ENCODE results near the gene IL17C.

IL17C gene

DNA sequence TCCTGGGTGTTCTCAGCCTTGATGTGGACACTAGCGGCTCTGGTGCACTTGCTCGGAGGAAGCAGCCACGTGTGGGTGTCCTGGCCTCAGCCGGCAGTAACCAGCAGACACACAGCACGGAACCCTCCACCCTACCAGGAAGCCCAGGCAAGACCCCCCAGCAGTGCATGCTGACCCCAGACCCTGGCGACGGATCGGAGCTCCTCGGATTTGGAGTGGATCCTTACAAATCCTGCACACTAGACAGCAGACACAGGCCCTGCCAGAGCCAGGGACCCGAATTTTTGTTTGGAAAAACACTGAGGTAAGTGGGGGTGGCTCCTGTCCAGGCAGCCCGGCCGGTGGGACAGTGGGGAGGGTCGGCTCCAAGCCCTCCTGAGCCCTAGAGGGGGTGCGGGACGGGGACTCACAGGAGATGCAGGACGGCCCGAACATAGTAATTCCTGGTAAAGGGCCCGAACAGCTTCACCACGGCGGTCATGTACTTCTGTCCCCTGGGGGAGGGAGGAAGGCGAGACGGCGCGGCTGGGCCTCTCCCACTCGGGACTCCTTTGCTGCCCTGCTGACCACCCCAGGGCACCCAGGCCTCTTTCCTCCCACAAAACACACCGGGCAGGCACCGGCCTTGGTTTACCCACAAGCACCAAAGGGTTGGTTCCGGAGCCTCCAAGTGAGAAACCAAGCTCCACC lies 8.1 kb downstream of the IL17C start:
- no peak for DNase-seq

DNA sequence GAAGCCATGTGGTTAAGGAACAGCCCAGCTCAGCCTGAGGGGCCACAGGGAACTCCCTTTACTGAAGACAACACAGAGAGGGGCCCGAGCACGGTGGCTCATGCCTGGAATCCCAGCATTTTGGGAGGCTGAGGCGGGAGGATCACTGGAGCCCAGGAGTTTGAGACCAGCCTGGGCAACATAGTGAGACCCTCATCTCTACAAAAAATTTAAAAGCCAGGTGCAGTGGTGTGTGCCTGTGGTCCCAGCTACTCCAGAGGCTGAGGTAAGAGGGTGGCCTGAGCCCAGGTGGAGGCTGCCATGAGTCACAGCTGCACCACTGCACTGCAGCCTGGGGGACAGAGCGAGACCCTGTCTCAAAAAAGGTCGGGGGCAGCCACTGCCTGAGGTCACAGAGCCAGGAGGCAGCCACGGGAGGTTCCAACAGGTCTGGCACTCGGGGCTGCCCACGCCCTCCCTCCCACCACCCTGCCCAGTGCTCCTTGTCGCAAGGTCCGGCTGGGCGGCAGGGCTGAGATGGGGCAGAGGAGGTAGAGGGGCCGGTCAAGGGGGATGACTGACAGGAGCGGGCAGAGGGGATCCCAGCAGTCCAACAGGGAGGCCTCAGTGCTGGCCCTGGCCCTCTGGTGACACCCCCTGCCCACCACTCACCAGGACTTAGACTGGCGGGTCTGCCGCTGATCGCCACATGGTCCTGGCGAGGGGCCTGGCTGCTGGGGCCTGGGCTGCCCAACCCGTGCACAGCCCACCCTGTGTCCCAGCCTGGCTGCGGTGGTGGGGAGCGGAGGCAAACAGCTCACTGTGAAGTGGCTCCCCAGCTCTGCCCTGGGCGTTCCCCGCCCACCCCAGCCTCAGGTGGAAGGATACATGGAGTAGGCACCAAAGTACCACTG lies 9.1 kb downstream of the IL17C start:
- DNase-seq: no peak

DNA sequence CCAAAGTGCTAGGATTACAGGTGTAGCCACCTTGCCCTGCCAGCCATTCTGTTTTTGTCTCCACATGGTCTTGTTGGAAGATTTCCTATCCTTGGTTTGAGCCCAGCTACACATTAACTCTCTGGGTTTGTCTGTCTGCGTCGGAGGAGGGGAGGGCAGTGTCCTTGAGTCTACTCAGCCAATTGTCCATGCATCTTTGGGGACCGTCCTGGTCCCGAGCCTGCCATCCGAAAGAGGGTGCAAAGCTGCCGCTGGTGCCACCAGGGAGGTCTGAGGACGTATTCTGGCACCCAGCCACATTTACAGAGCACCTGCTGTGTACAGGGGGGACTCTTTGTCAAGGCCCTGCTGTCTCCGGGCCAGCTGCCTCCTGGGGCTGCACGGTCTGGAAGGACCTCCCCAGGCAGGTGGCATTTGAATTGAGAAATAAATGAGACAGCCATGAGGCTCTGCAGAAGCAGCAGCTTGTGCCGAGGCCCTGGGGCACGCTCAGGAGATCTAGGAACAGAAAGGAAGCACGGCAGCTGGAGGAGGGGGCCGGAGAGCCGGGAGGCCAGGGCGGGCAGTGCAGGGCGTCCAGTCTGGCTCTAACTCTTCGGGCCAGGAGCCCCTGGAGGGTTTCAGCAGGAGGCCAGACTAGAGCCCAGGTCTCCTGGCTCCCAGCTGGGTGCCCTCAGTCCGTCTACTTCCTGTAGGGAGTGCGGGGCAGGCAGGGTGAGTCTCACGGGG lies 11.0 kb downstream of the IL17C start:
- no peak for DNase-seq

DNA sequence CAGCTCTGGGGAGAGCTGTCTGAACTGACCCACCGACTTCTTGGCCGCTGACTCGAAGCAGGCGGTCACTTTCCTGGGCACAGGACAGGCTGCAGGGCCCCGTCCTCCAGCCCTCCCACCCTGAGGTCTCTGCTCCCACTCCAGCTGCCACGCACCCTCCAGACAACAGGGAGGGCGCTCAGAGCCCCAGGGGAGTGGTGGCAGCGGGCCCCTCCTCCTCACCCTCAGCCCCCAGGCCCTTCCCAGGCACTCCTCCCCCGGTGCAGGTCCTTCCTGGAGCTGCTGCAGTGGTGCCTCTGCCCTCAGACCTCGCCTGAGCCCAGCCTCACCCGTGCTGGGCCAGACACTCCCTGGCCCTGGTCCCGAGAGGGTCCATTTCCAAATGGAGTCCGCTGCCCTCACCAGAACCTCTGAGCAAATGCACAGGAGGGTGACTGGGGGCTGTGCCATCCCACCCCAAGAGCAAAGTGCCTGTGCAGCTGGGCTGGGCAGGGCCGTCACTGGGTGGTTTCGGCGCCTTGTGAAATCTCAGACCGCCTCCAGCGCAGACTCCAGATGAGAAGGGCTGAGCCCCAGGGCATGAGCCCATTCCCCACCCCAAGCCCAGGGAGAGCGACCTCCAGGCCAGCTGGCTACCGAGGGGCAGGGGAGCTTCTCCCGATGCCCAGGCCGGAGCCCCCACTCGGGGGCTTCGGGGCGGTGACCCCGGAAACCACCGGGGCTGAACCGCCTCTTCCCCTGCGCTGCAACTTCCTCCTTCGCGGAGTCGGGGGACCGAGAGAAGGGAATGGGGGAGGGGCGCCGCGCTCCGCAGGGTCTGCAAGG lies 11.8 kb downstream of the IL17C start:
- DNase-seq: no peak

DNA sequence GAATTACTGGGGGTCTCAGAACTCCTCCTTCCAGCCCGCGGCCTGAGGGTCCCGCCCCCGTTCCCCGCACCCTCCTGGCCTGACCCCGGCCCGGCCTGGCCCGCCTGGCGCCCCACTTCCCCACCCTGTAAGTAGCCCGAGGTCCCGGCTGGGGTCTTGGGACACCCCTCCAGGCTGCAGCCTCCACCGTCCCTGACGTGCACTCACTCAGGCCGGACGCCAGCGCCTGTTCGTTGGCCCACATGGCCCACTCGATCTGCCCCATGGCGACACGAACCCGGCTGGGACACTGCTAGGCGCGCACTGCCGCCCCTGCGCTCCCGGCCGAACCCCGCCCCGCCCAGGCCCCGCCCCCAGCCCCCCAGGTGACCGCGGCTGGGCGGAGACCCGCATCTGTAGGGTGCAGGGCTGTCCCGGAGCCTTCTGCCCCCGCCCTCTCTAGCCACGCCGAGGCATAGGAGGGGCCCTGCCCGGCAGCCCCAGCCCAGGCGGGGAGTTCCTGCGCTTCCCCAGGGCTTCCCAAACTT lies 12.4 kb downstream of the IL17C start, which contains the start of gene CYBA:
Gene CYBA, minus strand, starts transcription at position 305 of the 527 bp plus-strand sequence. Its CDS starts 40 bp downstream, at position 265.
- peak; percentile 72 for DNase-seq

DNA sequence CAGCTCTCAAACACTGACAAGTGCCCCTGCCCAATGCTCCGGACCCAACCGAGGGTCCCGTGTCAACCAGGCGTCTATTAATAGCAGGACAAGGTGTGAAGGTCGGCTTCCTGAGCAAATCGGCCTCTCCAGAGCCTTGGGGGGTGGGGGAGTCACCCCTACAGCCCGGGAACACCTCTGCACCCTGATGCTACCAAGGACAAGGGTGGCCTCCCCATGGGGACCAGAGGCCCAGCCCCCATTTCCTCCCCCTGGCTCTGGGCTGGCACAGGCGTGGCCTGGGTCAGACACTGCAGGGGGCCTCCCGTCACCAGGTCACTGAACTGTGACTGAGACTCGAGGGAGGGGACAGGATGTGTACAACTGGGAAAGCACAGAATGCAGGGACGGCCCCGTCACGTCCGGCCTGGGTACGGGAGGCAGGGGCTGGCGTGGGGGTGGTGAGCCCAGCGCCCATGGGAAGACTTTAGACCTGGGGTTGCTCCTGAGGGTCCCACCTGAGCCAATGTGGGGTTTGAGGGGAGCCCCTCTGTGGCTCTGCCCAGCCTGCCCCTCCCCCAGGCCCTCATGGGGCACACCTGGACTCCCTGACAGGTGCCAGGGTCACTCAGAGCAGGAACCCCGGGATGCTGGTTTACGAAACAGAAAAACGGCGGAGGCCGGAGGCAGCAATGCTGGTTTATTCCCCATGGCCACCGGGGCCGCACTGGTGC lies 13.1 kb downstream of the IL17C start:
- no peak for DNase-seq

DNA sequence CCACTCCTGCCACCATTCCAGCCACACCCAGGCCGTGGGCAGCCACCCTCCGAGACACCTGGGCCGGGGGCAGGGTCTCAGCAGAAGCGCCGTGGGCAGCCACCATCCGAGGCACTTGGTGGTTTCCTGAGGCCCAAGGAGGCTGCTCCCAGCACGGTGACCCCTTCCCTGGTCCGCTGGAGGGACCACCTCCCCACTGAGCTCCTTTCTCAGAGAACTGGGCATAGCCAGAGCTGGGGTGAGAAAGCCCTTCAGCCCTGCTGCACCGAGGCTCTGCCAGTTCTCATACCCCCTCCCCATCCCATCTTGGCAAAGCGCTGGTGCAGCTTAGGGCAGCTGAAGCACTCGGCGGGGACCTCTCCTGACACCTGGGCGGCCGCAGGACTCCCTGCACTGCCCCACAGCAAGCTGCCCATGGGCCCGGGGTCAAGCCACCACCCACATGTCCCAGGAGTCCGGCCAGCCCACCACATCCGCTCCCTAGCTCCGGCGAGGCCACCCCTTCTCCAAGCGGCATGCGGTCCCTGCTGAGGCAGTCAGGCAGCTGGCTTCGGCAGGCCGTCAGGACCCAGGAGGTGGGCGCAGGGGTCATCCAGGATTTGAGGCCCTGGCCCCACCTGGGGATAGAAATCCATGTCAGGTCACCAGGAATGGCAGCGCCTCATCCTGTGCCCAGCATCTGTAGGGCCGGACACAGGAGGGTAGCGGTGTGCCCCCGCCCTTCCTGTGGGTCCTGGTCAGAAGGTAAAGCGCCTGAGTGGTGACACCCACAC lies 13.8 kb downstream of the IL17C start:
- DNase-seq: no peak

DNA sequence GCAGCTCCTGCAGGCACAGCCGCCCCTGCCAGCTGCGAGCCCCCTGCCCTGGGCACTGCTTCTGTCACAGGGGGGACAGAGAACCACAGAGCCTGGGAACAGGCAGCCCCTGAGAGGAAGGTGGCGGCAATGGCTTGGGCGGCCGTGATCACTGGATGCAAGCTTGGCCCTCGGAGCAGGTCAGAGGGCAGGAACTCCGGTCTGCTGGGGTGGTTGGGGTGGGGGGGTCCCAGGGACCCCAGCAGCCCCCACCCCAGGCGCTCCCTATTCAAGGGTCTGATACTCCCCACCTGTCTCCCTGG lies 14.3 kb downstream of the IL17C start:
- no peak for DNase-seq

DNA sequence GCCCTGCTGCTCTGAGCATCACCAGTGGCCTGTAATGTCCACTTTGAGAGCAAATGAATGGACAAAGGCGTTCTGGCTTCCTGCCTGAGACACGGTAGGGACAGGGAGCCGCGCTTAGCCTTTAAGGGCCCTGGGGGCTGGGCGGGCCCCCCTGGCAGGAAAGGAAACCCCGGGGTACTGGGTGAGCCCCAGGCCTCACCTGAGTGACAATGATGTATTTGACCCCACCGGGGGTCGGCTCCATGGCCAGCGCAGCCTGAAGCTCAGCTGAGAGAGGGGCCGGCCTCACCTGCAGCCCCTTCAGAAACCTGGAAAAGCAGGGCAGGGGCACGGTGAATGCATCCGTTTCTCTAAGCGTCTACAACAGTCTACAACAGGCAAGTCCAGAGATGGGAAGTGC lies 14.7 kb downstream of the IL17C start:
- DNase-seq: no peak

DNA sequence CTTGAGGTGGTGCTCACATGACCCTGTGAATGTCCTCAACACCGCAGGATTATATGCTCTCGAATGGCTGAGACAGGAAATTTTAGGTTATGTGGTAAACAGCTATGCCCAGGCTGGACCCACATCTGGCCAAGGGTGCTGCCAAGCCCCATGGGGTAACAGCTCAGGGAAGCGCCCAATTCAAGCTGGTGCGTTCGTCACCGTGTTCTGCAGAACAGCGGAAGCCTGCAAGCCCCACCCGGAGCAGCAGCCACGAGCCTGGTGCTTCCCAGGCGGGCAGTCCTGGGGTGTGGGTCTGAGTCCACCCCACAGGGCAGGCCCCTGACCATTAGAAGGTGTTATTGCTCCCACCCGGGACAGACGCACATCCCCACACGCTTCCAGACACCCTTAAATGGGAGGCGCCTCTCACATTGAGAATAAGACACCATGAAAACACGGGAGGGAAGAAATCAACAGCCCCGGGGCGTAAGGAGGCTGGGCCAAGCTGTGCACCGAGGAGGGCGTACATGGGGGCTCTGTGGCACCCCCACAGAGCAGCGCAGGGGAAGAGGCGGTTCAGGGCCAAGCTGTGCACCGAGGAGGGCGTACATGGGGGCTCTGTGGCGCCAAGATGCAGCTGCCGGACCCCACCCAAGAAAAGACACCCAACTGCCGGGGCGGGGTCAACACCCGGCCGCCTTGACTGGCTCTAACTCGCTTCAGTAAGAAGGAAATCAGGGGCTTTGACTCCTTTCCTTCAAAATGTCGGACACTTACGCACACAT lies 15.4 kb downstream of the IL17C start:
- no peak for DNase-seq

DNA sequence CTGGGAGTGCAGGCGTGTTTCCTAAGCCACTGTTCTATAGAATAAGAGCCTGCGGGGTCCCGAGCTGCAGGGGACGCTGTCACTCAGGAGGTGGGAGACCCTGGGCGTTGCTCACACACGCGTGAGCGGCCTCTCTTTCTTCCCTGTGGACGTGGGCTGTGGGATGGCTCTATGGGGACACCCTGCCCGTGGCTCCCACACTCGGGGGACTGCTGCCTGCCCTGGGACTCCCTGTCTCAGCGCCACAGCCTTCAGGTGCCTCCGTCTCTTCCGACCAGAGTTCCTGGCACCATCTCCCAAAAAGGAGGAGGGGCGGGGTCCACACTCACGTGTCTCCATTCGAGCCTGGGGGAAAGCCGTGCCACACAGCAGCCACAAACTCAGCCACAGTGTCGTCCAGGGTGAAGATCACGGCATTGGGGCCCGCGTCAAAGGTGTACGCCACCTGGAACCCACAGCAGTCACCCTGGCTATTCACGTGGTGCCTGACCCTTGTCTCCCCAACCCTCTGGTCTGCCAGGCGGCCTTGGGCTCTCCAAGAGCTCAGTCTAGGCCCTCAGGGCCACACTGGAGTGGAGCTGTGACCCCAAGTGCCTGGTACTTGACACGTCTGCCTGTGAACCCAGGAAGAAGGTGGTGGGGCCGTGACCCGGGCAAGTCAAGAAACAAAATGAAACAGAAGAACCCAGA lies 16.1 kb downstream of the IL17C start:
- no peak for DNase-seq

DNA sequence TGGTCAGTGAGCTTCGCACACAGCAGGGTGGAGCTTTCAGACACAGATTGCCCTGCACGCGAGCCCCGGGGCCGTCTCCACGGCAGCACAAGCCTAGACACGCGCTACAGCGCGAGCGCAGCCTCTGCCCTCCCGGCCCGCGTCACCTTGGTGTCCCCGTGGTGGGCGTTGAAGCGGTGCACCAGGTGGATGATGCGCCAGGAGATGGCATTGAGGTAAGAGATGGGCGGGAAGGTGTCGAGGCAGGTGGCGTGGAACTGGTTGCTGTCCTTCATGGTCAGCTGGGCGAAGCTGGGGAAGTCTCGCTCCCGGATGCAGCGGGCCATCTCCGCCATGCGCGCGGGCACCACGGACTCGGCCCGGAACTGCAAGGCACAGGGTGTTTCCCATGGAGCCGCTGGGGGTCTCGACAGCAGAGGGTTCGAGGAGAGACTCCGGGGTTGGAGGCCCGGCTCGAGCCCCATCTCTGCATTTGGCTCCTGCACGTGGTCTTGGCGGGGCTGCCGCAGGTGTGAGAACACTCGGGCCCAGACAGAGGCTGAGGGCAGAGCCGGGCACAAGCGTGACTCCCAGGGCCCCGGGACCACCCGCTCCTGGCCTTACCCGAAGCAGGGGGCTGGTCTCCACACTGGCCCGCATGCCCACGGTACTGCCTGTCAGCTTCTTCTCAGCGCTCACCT lies 16.8 kb downstream of the IL17C start:
- no peak for DNase-seq

DNA sequence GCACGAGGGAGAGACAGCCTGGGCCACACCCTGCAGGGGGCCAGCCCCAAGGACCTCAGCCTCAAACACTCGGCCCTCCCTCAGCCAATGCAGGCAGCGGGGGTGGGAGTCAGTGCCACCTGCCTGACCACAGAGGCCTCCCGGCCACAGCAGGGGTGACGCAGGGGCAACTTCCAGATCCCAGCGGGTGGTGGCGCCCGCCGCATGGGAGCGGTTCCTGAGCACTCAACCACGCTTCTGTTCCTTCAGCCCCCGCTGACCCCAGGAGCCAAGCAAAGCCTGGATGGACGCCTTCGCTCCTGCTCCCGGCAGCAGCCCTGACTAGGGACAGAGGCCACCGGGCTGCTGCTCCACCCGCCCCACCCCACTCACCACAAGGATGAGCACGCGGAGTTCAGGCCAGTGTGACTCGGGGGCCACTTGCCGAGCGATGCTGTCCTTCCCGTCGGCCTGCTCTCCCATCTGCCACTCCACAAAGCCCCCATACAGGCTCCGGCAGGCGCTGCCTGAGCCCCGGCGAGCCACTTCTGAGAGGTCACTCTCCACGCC lies 17.4 kb downstream of the IL17C start:
- DNase-seq: no peak

DNA sequence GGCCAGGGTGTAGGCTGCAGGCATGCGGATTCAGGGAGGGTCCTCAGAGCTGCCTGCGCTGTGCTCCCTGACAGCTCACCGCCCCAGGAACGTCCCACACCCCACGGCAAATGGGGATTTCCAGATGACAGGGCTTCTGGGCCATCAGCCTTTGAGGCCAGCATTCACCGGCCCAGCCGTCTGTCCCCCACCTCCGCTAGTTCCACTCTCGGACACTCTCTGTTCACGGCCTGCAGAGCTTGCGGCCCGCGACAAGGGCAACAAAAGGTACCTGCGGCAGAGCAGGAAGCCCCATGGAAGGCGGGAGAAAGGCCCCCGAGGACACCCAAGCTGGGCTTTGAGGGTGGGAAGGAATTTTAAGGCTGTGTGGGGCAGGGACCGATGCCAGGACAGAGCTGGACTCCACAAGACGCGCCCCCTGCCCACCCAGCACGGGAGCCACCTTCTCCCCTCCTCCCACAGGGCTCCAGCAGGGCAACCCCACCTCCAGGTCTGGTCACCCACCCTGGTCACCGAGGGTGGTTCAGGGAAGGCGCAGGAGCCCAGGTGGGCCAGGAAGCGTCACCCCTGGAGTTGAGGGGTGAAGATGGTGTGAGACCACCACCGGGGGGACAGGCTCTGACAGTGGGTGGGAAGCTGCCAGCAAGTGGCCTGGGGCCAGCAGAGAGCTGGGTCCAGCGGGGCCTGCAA lies 18.1 kb downstream of the IL17C start:
- no peak for DNase-seq

DNA sequence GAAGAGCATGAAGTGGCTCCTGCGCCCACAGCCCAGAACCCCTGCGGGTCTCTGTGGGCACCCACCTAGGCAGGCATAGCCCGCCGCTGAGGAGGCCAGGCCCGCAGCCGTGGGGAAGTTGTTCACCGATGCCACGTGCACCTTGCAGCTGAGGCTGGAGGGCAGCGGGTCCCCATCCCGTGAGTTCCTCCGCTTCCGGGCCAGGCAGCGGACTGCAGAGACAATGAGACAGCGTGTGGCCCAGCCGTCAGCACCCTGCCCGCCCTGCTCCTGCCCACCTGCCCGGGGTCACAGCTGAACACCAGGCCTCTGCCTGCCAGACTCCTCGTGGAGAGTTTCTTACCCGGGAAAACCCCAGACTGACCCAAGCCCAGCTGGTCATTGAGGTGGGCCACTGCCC lies 19.0 kb downstream of the IL17C start:
- DNase-seq: no peak

DNA sequence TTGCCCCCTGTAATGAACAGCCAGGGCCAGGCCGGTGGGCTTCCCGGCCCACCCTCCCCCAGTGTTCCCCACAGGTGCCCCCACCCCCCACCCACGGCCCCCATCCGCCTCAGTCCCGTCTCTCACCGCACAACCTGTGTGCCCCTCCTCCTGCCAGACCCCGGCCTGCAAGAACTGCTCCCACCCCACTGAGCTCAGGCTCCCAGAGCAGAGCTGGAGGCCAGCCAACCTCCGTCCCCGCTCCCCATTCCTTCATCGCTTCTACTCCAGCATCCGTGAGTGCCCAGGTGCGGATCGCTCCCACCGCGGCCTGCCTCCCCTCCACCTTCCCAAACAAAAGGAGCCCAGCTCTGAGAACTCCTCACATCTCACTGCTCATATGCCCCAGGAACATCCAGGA lies 20.3 kb downstream of the IL17C start:
- DNase-seq: no peak

DNA sequence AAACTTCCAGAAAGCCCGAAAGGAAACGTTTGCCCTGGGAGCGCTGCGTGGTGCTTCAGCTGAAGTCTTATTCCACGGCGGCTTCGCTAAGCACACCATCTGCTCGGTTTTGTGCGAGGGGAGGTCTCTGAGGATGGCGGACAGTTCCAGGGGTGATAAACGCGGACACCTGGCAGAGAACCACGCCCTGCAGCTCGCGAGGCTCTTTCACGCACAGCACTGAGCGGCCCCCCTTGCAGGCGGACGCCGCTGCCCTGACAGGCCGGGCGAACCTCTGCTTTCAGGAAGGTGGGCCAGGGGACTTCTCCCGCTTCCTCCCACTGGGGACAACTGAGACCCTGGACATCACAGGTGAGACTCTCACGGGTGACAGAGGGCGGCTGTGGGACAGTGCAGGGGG lies 20.8 kb downstream of the IL17C start:
- DNase-seq: no peak

DNA sequence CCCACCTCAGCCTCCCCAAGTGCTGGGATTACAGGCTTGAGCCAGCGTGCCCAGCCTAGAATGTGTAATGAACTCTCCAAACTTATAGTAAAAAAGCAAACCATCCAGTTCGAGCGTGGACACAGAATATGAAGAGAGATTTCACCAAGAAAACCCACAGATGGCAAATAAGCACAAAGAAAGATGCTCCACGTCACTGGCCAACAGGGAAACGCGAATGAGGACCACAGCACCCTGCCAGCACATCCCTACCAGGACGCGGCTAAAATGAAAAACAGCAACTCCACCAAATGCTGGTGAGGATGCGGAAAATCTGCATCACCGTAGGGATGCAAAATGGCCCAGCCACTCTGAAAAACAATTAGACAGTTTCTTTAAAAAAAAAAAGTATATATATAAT lies 23.1 kb downstream of the IL17C start:
- no peak for DNase-seq
